Esophagus mucosa (tissue), 1 donor: Measurements from ENCODE around the gene IL17RD. TPM values are rescaled to one million over a fixed set of nuclear protein-coding genes. Genes with fewer than 3 reads are reported as not detected.

Experiments
- ATAC-seq: fragments of 200-7000 bp; cut with Tn5 transposase; one replicate; pipeline ENCODE4 v1.9.1; 2020
- total RNA-seq: library from RNA; stranded (reverse); gene quantifications from one replicate; pipeline ENCODE4 v1.2.4, GENCODE V29; 2023
- donor health status: DM: yes; HTN: yes; CAD: no.

Gene IL17RD
- total RNA-seq, 1 donor from 2014 or later: 2.4 TPM

GRCh38 chr3:57130571-57131209 lies 34.5 kb downstream of the IL17RD start:
- no peak for ATAC-seq

GRCh38 chr3:57128826-57129667 lies 36.1 kb downstream of the IL17RD start:
- no peak for ATAC-seq

GRCh38 chr3:57127891-57128518 lies 37.1 kb downstream of the IL17RD start:
- peak; percentile 36 for ATAC-seq

GRCh38 chr3:57126244-57126643 lies 38.9 kb downstream of the IL17RD start:
- ATAC-seq: no peak

- ATAC-seq: no peak
These were observed 44.5 kb downstream of the IL17RD start for GRCh38 chr3:57120451-57121174.

- ATAC-seq: peak; percentile 57
These were observed 45.1 kb downstream of the IL17RD start for GRCh38 chr3:57120040-57120439.

- ATAC-seq: peak; percentile 63
These were observed 46.9 kb downstream of the IL17RD start for GRCh38 chr3:57118254-57118653.

- no peak for ATAC-seq
These were observed 48.7 kb downstream of the IL17RD start for GRCh38 chr3:57116501-57116900.

- no peak for ATAC-seq
These were observed 52.9 kb downstream of the IL17RD start for GRCh38 chr3:57112206-57112605.

- ATAC-seq: no peak
These were observed 54.4 kb downstream of the IL17RD start for GRCh38 chr3:57110798-57111197.

- no peak for ATAC-seq
These were observed 54.9 kb downstream of the IL17RD start for GRCh38 chr3:57110214-57110613.

GRCh38 chr3:57109437-57110199 lies 55.5 kb downstream of the IL17RD start:
- ATAC-seq: peak; percentile 29

GRCh38 chr3:57108684-57109083 lies 56.5 kb downstream of the IL17RD start:
- no peak for ATAC-seq

- ATAC-seq: no peak
These were observed 59.6 kb downstream of the IL17RD start for GRCh38 chr3:57105585-57105984.

- peak; percentile 80 for ATAC-seq
These were observed 65.0 kb downstream of the IL17RD start for GRCh38 chr3:57100046-57100695.

GRCh38 chr3:57098418-57099310 lies 66.5 kb downstream of the IL17RD start:
- peak; percentile 30 for ATAC-seq

GRCh38 chr3:57097536-57097935 lies 67.6 kb downstream of the IL17RD start:
- ATAC-seq: no peak

GRCh38 chr3:57095363-57095762 lies 69.8 kb downstream of the IL17RD start:
- no peak for ATAC-seq

GRCh38 chr3:57094575-57094974 lies 70.6 kb downstream of the IL17RD start:
- no peak for ATAC-seq

- no peak for ATAC-seq
These were observed 71.1 kb downstream of the IL17RD start for GRCh38 chr3:57093971-57094535.
